Testis (tissue), 3 donors: ENCODE data around the gene CDC42SE2. TPM values are rescaled to one million over a fixed set of nuclear protein-coding genes. Genes with fewer than 3 reads are reported as not detected.
"Not testable (repeated sequence)": the region's sequence is repeated elsewhere in the genome, so short reads cannot be mapped to it uniquely, and the experiment has no call there.

Source experiments
- DNase-seq: peaks from one replicate; pipeline ENCODE4 v3.0.0-alpha.2; 2019
- H3K27ac ChIP-seq, 2 donors: fragments of 200-600 bp; sonication (generic); one replicate each; pipeline ENCODE4 v1.5.1; 2019
- H3K27me3 ChIP-seq: fragments of 200-600 bp; sonication (generic); one replicate; pipeline ENCODE4 v1.5.1; 2019
- H3K36me3 ChIP-seq: fragments of 200-600 bp; sonication (generic); one replicate; pipeline ENCODE4 v1.5.1; 2017; ENCODE audit warnings: low read depth; ENCODE audit errors: missing control alignments
- H3K4me1 ChIP-seq: fragments of 200-600 bp; sonication (generic); one replicate; pipeline ENCODE4 v1.5.1; 2019
- H3K4me3 ChIP-seq, 2 donors: fragments of 200-600 bp; sonication (generic); one replicate each; pipeline ENCODE4 v1.5.1; 2017 to 2019
- H3K9me3 ChIP-seq: fragments of 200-600 bp; sonication (generic); one replicate; pipeline ENCODE4 v1.5.1; 2017
- POLR2A ChIP-seq: fragments of 450-650 bp; IDR thresholded peaks from one replicate; pipeline ENCODE4 v1.6.1; 2017; ENCODE audit warnings: antibody characterized with exemption, mild to moderate bottlenecking, moderate library complexity
- WGBS, 2 donors: methylation state at CpG; one replicate each; pipeline ENCODE4 v1.1.5; 2018; 5-methylcytosine and 5-hydroxymethylcytosine counted together
- intact Hi-C: fragments of 100-400 bp; cut with DNase I; formaldehyde crosslinking; loops from one replicate; pipeline ENCODE4 v1.15.1; 2023; ENCODE audit warnings: low total_unique reads
- polyA plus RNA-seq: library from polyadenylated mRNA; stranded (reverse); fragments of 350-450 nt; fragmentation: Illumina TruSeq; extraction: RNeasy Lipid Tissue Mini Kit (QIAGEN cat#74804); gene quantifications from one replicate; pipeline ENCODE4 v1.2.3, GENCODE V29; 2014; ENCODE audit warnings: low read depth, low replicate concordance; ENCODE audit not compliant: insufficient read depth
- total RNA-seq, 2 donors: library from RNA; depleted of rRNA; stranded (reverse); fragments of >200 nt; gene quantifications; one replicate each; pipeline ENCODE4 v1.2.3, GENCODE V29; 2016
- TF ChIP-seq, protein P1 (sequence below), 3 experiments: fragments of 450-650 bp in 2 of 3; fragments of 200-600 bp in 1 of 3; sonication (generic) in 1 of 3; IDR thresholded peaks; one replicate each; pipeline ENCODE4 v1.5.1; 2016 to 2019; ENCODE audit warnings: antibody characterized with exemption in 3 of 3, mild to moderate bottlenecking in 2 of 3, moderate library complexity in 1 of 3

CDC42SE2 gene
- total and polyA plus RNA-seq, 3 donors from 2014 or later = 57.6 to 72.8 (median 67.1) TPM

GRCh38 chr5:131277875-131278740 lies 14.3 kb downstream of the CDC42SE2 start:
- Histone ChIP-seq H3K27ac (no peak overlapping the region), H3K36me3 (no peaks in the 10 kb centered on the region), H3K4me3 (no peak overlapping the region), H3K27me3 (no peaks in the 10 kb centered on the region), H3K9me3 (no peaks in the 10 kb centered on the region), H3K4me1 (no peaks in the 10 kb centered on the region)
- WGBS, 2 donors = 94% methylated on average over 5 of the region's 5 CpGs
- DNase-seq = no peak
- TF ChIP-seq, protein P1, sequence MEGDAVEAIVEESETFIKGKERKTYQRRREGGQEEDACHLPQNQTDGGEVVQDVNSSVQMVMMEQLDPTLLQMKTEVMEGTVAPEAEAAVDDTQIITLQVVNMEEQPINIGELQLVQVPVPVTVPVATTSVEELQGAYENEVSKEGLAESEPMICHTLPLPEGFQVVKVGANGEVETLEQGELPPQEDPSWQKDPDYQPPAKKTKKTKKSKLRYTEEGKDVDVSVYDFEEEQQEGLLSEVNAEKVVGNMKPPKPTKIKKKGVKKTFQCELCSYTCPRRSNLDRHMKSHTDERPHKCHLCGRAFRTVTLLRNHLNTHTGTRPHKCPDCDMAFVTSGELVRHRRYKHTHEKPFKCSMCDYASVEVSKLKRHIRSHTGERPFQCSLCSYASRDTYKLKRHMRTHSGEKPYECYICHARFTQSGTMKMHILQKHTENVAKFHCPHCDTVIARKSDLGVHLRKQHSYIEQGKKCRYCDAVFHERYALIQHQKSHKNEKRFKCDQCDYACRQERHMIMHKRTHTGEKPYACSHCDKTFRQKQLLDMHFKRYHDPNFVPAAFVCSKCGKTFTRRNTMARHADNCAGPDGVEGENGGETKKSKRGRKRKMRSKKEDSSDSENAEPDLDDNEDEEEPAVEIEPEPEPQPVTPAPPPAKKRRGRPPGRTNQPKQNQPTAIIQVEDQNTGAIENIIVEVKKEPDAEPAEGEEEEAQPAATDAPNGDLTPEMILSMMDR (IDR thresholded peaks at IDR 0.05) = no peak
- no peak for TF ChIP-seq POLR2A
- intact Hi-C loops = no loop called here

DNA sequence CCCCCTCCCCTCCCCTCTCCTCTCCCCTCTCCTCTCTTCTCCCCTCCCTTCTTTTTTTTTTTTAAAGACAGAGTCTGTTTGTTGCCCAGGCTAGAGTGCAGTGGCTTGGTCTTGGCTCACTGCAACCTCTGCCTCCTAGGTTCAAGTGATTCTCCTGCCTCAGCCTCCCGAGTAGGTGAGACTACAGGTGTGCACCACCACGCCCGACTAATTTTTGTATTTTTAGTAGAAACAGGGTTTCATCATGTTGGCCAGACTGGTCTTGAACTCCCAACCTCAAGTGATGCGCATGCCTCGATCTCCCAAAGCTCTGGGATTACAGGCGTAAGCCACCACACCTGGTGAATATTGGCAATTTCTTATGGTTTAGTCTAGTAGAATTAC lies 14.9 kb downstream of the CDC42SE2 start:
- H3K27me3 ChIP-seq, H3K4me1 ChIP-seq, H3K4me3 ChIP-seq, DNase-seq, H3K36me3 ChIP-seq, H3K27ac ChIP-seq, H3K9me3 ChIP-seq, intact Hi-C loops: not testable (repeated sequence)
- WGBS, 2 donors = 80 to 90% methylated on average over 6 of the region's 6 CpGs

- intact Hi-C loops = no loop called here
- no peak for TF ChIP-seq POLR2A
- TF ChIP-seq, protein P1 (IDR thresholded peaks at IDR 0.05) = no peak
- no peak for DNase-seq
- Histone ChIP-seq H3K9me3 (no peaks in the 10 kb centered on the region), H3K36me3 (no peaks in the 10 kb centered on the region), H3K4me1 (no peaks in the 10 kb centered on the region), H3K27ac (peak overlapping the region in 1 of 2 donors; percentile 10), H3K4me3 (no peak overlapping the region), H3K27me3 (no peaks in the 10 kb centered on the region)
- 45 to 92% methylated on average over 1 of the region's 1 CpG for WGBS, 2 donors
Observed at GRCh38 chr5:131279204-131279603, 15.4 kb downstream of the CDC42SE2 start.

- H3K4me1 ChIP-seq = no peaks in the 10 kb centered on the region
- TF ChIP-seq, protein P1 (IDR thresholded peaks at IDR 0.05) = no peak
- no peak for TF ChIP-seq POLR2A
- intact Hi-C loops = no loop called here
- H3K27ac ChIP-seq = no peak overlapping the region
- no peak for DNase-seq
- no peak overlapping the region for H3K4me3 ChIP-seq
- 60 to 74% methylated on average over 3 of the region's 3 CpGs for WGBS, 2 donors
- H3K36me3 ChIP-seq = no peaks in the 10 kb centered on the region
- H3K9me3 ChIP-seq = no peaks in the 10 kb centered on the region
- H3K27me3 ChIP-seq = no peaks in the 10 kb centered on the region
Observed at GRCh38 chr5:131280417-131280816, 16.6 kb downstream of the CDC42SE2 start.

GRCh38 chr5:131281133-131281867 lies 17.4 kb downstream of the CDC42SE2 start:
- TF ChIP-seq, protein P1 (IDR thresholded peaks at IDR 0.05) = no peak
- TF ChIP-seq POLR2A = no peak
- Histone ChIP-seq H3K9me3 (no peaks in the 10 kb centered on the region), H3K4me3 (no peak overlapping the region), H3K27ac (no peak overlapping the region), H3K27me3 (no peaks in the 10 kb centered on the region), H3K4me1 (no peaks in the 10 kb centered on the region), H3K36me3 (no peaks in the 10 kb centered on the region)
- 80 to 82% methylated on average over 5 of the region's 5 CpGs for WGBS, 2 donors
- no peak for DNase-seq
- intact Hi-C loops = no loop called here
